B cell (primary cell): ENCODE measurements around the gene RING1. TPM values are rescaled to one million over a fixed set of nuclear protein-coding genes. Genes with fewer than 3 reads are reported as not detected.

Source experiments
- ATAC-seq: fragments of 200-7000 bp; cut with Tn5 transposase; one replicate; pipeline ENCODE4 v1.10.0; 2021; ENCODE audit warnings: low read depth, mild to moderate bottlenecking, moderate number of reproducible peaks, moderate library complexity
- CTCF ChIA-PET: fragments of 350-600 bp; sonication (Branson Sonifier 250); formaldehyde crosslinking; loops from one replicate; lab custom pipeline; 2021; ENCODE audit warnings: antibody characterized with exemption, inconsistent platforms; lab: Charles Lee
- POLR2A ChIA-PET: fragments of 350-600 bp; sonication (Branson Sonifier 250); formaldehyde crosslinking; loops from one replicate; lab custom pipeline; 2021; ENCODE audit warnings: antibody characterized with exemption; lab: Charles Lee
- DNase-seq: peaks from one replicate; pipeline ENCODE4 v3.0.0; 2013
- H2AFZ ChIP-seq: 2 replicates; pipeline ENCODE4 v1.6.1; 2012; ENCODE audit warnings: mild to moderate bottlenecking, low read depth, low read length; ENCODE audit not compliant: insufficient read depth, poor library complexity, severe bottlenecking
- H3K27ac ChIP-seq, 2 donors: 1 replicate in 1 of 2; 2 replicates in 1 of 2; pipeline ENCODE4 v1.5.1; 2012 to 2013; ENCODE audit warnings: low read length in 2 of 2, mild to moderate bottlenecking in 2 of 2, moderate library complexity in 1 of 2
- H3K27me3 ChIP-seq, 4 experiments: fragments of 200-600 bp in 1 of 4; sonication (generic) in 1 of 4; replicated peaks in 1 of 4; 1 replicate in 2 of 4; 2 replicates in 2 of 4; pipeline versions ENCODE4 v1.6.1 to v1.7.0; 2013 to 2016; ENCODE audit warnings: low read length in 3 of 4, mild to moderate bottlenecking in 2 of 4, mixed read lengths in 1 of 4, moderate library complexity in 1 of 4; ENCODE audit not compliant: insufficient read depth in 4 of 4, control insufficient read depth in 3 of 4; ENCODE audit errors: control extremely low read depth in 1 of 4
- H3K36me3 ChIP-seq, 2 experiments: replicated peaks in 1 of 2; 1 replicate in 1 of 2; 2 replicates in 1 of 2; pipeline versions ENCODE4 v1.6.1 to v1.7.1; 2013; ENCODE audit warnings: low read length in 1 of 2; ENCODE audit not compliant: insufficient read depth in 2 of 2, control insufficient read depth in 1 of 2; ENCODE audit errors: control extremely low read depth in 1 of 2, extremely low read depth in 1 of 2
- H3K4me1 ChIP-seq, 2 donors: fragments of 200-600 bp in 1 of 2; sonication (generic) in 1 of 2; 1 replicate in 1 of 2; 2 replicates in 1 of 2; pipeline versions ENCODE4 v1.5.1 to v1.6.1; 2013 to 2017; ENCODE audit warnings: low read length in 2 of 2; ENCODE audit not compliant: control insufficient read depth in 2 of 2, insufficient read depth in 2 of 2
- H3K4me2 ChIP-seq: replicated peaks from 2 replicates; pipeline ENCODE3; 2012; ENCODE audit warnings: mild to moderate bottlenecking, low read depth, low read length; ENCODE audit not compliant: poor library complexity, severe bottlenecking
- H3K4me3 ChIP-seq, 5 experiments: fragments of 200-600 bp in 1 of 5; sonication (generic) in 1 of 5; 1 replicate in 3 of 5; 2 replicates in 2 of 5; pipeline versions ENCODE4 v1.5.1 to v1.7.0; 2011 to 2016; ENCODE audit warnings: low read length in 4 of 5, mild to moderate bottlenecking in 4 of 5, low read depth in 2 of 5, control low read depth in 1 of 5, moderate library complexity in 1 of 5; ENCODE audit not compliant: insufficient read depth in 1 of 5; ENCODE audit errors: control extremely low read depth in 1 of 5, extremely low read depth in 1 of 5
- H3K79me2 ChIP-seq: fragments of 200-600 bp; sonication (generic); one replicate; pipeline ENCODE4 v1.6.0; 2016; ENCODE audit warnings: low read length; ENCODE audit not compliant: control insufficient read depth, insufficient read depth
- H3K9ac ChIP-seq: fragments of 200-600 bp; sonication (generic); 2 replicates; pipeline ENCODE4 v1.6.1; 2017; ENCODE audit warnings: mild to moderate bottlenecking, low read length, moderate library complexity
- H3K9me3 ChIP-seq, 3 donors: one replicate each; pipeline versions ENCODE4 v1.6.1 to v1.7.1; 2013; ENCODE audit warnings: low read length in 2 of 3; ENCODE audit not compliant: control insufficient read depth in 2 of 3, insufficient read depth in 1 of 3; ENCODE audit errors: control extremely low read depth in 1 of 3
- H4K20me1 ChIP-seq: 2 replicates; pipeline ENCODE4 v1.6.0; 2012; ENCODE audit warnings: mild to moderate bottlenecking, low read length; ENCODE audit not compliant: insufficient read depth, control insufficient read depth, poor library complexity, severe bottlenecking
- H3K27ac Mint-ChIP-seq: one replicate; pipeline ENCODE4 v1.8.0; 2021; ENCODE audit warnings: mixed read lengths
- H3K27me3 Mint-ChIP-seq: one replicate; pipeline ENCODE4 v1.8.0; 2021; ENCODE audit warnings: mixed read lengths
- H3K4me1 Mint-ChIP-seq: one replicate; pipeline ENCODE4 v1.8.0; 2021; ENCODE audit warnings: mixed read lengths
- H3K4me3 Mint-ChIP-seq: one replicate; pipeline ENCODE4 v1.8.0; 2021; ENCODE audit warnings: mixed read lengths
- H3K9me3 Mint-ChIP-seq: one replicate; pipeline ENCODE4 v1.8.0; 2022; ENCODE audit warnings: mixed read lengths; ENCODE audit not compliant: insufficient read depth
- EZH2 ChIP-seq: IDR thresholded peaks from 2 replicates; pipeline ENCODE4 v1.6.1; 2012; ENCODE audit warnings: borderline replicate concordance, low read depth, mild to moderate bottlenecking, moderate library complexity, low read length; ENCODE audit not compliant: insufficient read depth, poor library complexity, severe bottlenecking
- WGBS: methylation state at CpG from one replicate; pipeline ENCODE4 v1.1.5; 2013; ENCODE audit warnings: missing lambda C conversion rate; ENCODE audit not compliant: insufficient coverage; 5-methylcytosine and 5-hydroxymethylcytosine counted together
- intact Hi-C: fragments of 100-400 bp; cut with micrococcal nuclease; formaldehyde crosslinking; loops from one replicate; pipeline ENCODE4 v1.10.0; 2022
- polyA plus RNA-seq: library from polyadenylated mRNA; depleted of rRNA; stranded (reverse); fragments of >200 nt; gene quantifications from 2 replicates; pipeline ENCODE4 v1.2.3, GENCODE V29; 2012
- total RNA-seq, 2 donors: library from RNA; stranded (reverse); fragments of 120-200 nt in 1 of 2; gene quantifications; 1 replicate in 1 of 2; 2 replicates in 1 of 2; pipeline versions ENCODE4 v1.2.3 to v1.2.4, GENCODE V29; 2013 to 2022
- TF ChIP-seq, protein P1 (sequence below): fragments of 200-600 bp; IDR thresholded peaks from one replicate; pipeline ENCODE4 v1.8.0; 2022; ENCODE audit warnings: antibody characterized with exemption, mild to moderate bottlenecking

The RING1 gene
- total and polyA plus RNA-seq, 2 donors (not counting 1 experiment from before 2014, with no cell fraction given): 37.1 to 44.2 TPM

GRCh38 chr6:33192105-33192646, 16.1 kb upstream of the RING1 start, which contains the start of gene COL11A2:
COL11A2 (minus strand) TSS chr6:33192467; CDS start chr6:33192240, 227 bp downstream.
- peak within 1 kb of the TSS; percentile 53 for H3K27ac Mint-ChIP-seq
- H4K20me1 ChIP-seq: peaks cover 2% of the 10 kb centered on the region
- peak within 1 kb of the TSS; percentile 90 for H3K4me3 Mint-ChIP-seq
- H3K9me3 Mint-ChIP-seq: no peaks in the 10 kb centered on the region
- no peak for TF ChIP-seq EZH2
- TF ChIP-seq, protein P1, sequence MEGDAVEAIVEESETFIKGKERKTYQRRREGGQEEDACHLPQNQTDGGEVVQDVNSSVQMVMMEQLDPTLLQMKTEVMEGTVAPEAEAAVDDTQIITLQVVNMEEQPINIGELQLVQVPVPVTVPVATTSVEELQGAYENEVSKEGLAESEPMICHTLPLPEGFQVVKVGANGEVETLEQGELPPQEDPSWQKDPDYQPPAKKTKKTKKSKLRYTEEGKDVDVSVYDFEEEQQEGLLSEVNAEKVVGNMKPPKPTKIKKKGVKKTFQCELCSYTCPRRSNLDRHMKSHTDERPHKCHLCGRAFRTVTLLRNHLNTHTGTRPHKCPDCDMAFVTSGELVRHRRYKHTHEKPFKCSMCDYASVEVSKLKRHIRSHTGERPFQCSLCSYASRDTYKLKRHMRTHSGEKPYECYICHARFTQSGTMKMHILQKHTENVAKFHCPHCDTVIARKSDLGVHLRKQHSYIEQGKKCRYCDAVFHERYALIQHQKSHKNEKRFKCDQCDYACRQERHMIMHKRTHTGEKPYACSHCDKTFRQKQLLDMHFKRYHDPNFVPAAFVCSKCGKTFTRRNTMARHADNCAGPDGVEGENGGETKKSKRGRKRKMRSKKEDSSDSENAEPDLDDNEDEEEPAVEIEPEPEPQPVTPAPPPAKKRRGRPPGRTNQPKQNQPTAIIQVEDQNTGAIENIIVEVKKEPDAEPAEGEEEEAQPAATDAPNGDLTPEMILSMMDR: no peak
- H3K4me1 Mint-ChIP-seq: peaks cover 25% of the 10 kb centered on the region
- peaks cover 1% of the 10 kb centered on the region for H3K79me2 ChIP-seq
- H3K36me3 ChIP-seq: peaks cover 0 to 32% of the 10 kb centered on the region in 2 experiments
- no peak within 1 kb of the TSS for H3K27ac ChIP-seq
- peak within 1 kb of the TSS; percentile 60 for H2AFZ ChIP-seq
- intact Hi-C loops: loop anchor here (2.0 kb wide), 1 partner anchor 17 kb away; the partner anchor contains the start of gene RING1
- peaks cover 0 to 8% (median 0%) of the 10 kb centered on the region in 3 donors for H3K9me3 ChIP-seq
- peaks cover 30% of the 10 kb centered on the region for H3K27me3 Mint-ChIP-seq
- peaks cover 18 to 21% of the 10 kb centered on the region in 2 donors for H3K4me1 ChIP-seq
- DNase-seq (peak; percentile 53), ATAC-seq (peak; percentile 48)
- H3K27me3 ChIP-seq: peaks cover 0 to 42% (median 16%) of the 10 kb centered on the region in 4 experiments
- ChIA-PET CTCF (interaction anchor here (1.0 kb wide), 1 partner anchor 71 kb away, joined by 3 read pairs; no protein-coding TSS in a partner anchor), POLR2A (interaction anchor here (1.0 kb wide), 1 partner anchor 8 kb away, joined by 4 read pairs; the partner anchor contains the start of genes RXRB and SLC39A7)
- H3K4me2 ChIP-seq: peak within 1 kb of the TSS; percentile 98
- WGBS: 11% methylated on average over 24 of the region's 35 CpGs
- peak within 1 kb of the TSS; percentile 67 for H3K9ac ChIP-seq
- H3K4me3 ChIP-seq: peak within 1 kb of the TSS in 4 of 5 experiments; percentile 40 to 60 (median 50)
